K562 (cell line): ENCODE results near the gene SHFL. TPM values are rescaled to one million over a fixed set of nuclear protein-coding genes. Genes with fewer than 3 reads are reported as not detected.
A peak's percentile ranks its signal among the peaks of the same experiment; 100 is the strongest.

Source experiments
- CHD4 ChIP-seq: fragments of 200-600 bp; sonication (generic); IDR thresholded peaks from 3 replicates; pipeline ENCODE4 v1.6.1; 2012; ENCODE audit warnings: low read depth, mild to moderate bottlenecking, mixed read lengths, low read length, inconsistent platforms; ENCODE audit not compliant: insufficient read depth, insufficient replicate concordance, poor library complexity, severe bottlenecking
- COPS2 ChIP-seq: fragments of 450-650 bp; conservative IDR thresholded peaks from 2 replicates; pipeline ENCODE4 v1.6.1; 2016; ENCODE audit warnings: mild to moderate bottlenecking, moderate library complexity
- ERF ChIP-seq: fragments of 450-650 bp; formaldehyde crosslinking; IDR thresholded peaks from 2 replicates; pipeline ENCODE4 v1.4.0; 2020; ENCODE audit warnings: mild to moderate bottlenecking, mixed read lengths
- HMGN3 ChIP-seq: IDR thresholded peaks from 2 replicates; pipeline ENCODE4 v1.6.1; 2011; ENCODE audit warnings: borderline replicate concordance, low read depth, mild to moderate bottlenecking, mixed read lengths, low read length; ENCODE audit not compliant: insufficient read length; ENCODE audit errors: extremely low read depth
- MTF1 ChIP-seq: fragments of 250-450 bp; sonication (Bioruptor Pico); IDR thresholded peaks from 2 replicates; pipeline ENCODE4 v1.9.0; 2021; ENCODE audit warnings: moderate library complexity, mild to moderate bottlenecking, inconsistent platforms, borderline replicate concordance
- POLR2AphosphoS2 ChIP-seq: IDR thresholded peaks from 2 replicates; pipeline ENCODE4 v1.6.1; 2012; ENCODE audit warnings: low read length, improper control_type of control experiment
- PPARD ChIP-seq: fragments of 250-450 bp; sonication (Bioruptor Pico); IDR thresholded peaks from 2 replicates; pipeline ENCODE4 v1.8.0; 2022; ENCODE audit warnings: inconsistent platforms, mild to moderate bottlenecking, moderate library complexity
- PYGO2 ChIP-seq: fragments of 450-650 bp; IDR thresholded peaks from 2 replicates; pipeline ENCODE4 v1.6.1; 2016; ENCODE audit warnings: mild to moderate bottlenecking, missing genetic modification characterization, moderate library complexity, missing compliant biosample characterization
- TEAD1 ChIP-seq, 2 experiments: fragments of 450-650 bp in 1 of 2; sonication (generic) in 1 of 2; formaldehyde crosslinking; IDR thresholded peaks; 2 replicates each; pipeline versions ENCODE4 v1.4.0 to v1.8.0; 2020 to 2022; ENCODE audit warnings: mild to moderate bottlenecking in 2 of 2, missing genetic modification reagents in 1 of 2
- polyA plus RNA-seq, 8 experiments: library from polyadenylated mRNA; depleted of rRNA in 4 of 8; stranded (reverse) in 5 of 8; unstranded in 3 of 8; fragments of >200 nt; fragmentation: Nextera tagmentation in 2 of 8; fragmentation: Illumina TruSeq in 1 of 8; extraction: Ambion mirVana in 2 of 8; extraction: Trizol in 1 of 8; gene quantifications; 2 replicates each; pipeline versions ENCODE4 v1.2.1 to v1.2.3, GENCODE V29; 2011 to 2014; ENCODE audit warnings: inconsistent platforms in 1 of 8, missing spikeins in 1 of 8
- total RNA-seq, 7 experiments: library from RNA; depleted of rRNA in 6 of 7; stranded (reverse); fragments of >200 nt in 6 of 7; fragmentation: Illumina TruSeq in 2 of 7; extraction: Trizol in 2 of 7; gene quantifications; 2 replicates each; pipeline versions ENCODE4 v1.2.1 to v1.2.3, GENCODE V29; 2011 to 2021; ENCODE audit warnings: low replicate concordance in 1 of 7
- TF ChIP-seq, protein P1 (sequence below): fragments of 250-450 bp; sonication (Bioruptor Pico); IDR thresholded peaks from 2 replicates; pipeline ENCODE4 v1.8.0; 2022; ENCODE audit warnings: moderate library complexity, mild to moderate bottlenecking, inconsistent platforms
- TF ChIP-seq, protein P2 (sequence below): fragments of 450-650 bp; IDR thresholded peaks from 2 replicates; pipeline ENCODE4 v1.6.1; 2016; ENCODE audit warnings: low read depth
- TF ChIP-seq, protein P3 (sequence below): sonication (generic); formaldehyde crosslinking; IDR thresholded peaks from 2 replicates; pipeline ENCODE4 v1.8.0; 2023; ENCODE audit warnings: mild to moderate bottlenecking, missing genetic modification reagents
- TF ChIP-seq, protein P4 (sequence below): sonication (generic); formaldehyde crosslinking; IDR thresholded peaks from 2 replicates; pipeline ENCODE4 v1.8.0; 2022; ENCODE audit warnings: mild to moderate bottlenecking, missing genetic modification reagents

SHFL gene
- total and polyA plus RNA-seq, 9 of the 15 experiments (the other 6 are each of a cell fraction or from before 2014, with no cell fraction given): 1.5 to 25.7 (median 13.0) TPM

DNA sequence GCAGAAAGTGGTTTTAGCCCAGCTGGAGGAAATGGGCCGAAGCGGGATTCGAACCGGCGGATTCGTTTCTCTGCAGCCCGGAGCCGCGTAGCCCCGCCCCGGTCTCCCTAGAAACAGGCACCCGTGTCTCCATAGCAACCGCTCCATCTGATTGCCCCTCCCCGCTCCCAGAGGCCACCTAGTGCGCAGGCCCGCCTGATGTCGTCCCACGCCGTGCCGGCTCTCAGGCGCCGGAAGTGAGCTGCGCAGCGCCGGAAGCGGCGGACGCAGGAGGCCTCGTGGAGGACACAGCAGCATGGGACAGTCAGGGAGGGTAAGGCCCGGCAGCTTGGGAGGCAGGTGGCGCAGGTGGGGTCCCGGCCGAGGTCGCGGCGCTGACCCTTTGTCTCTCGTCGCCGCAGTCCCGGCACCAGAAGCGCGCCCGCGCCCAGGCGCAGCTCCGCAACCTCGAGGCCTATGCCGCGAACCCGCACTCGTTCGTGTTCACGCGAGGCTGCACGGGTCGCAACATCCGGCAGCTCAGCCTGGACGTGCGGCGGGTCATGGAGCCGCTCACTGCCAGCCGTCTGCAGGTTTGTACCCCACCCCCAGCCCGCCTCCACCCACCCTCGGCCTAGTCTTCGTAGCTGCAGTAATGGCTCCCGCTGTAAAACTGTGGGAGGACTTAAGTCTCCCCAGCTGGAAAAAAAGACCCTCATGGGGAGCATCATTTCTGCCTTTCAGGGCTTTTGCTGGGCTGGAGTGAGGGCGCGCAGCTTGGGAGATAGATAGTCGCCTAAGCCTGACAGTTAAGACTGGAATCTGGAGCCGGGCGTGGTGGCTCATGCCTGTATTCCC, 20.2 kb downstream of the SHFL start, which contains the start of gene PPAN (continued):
- no peak for TF ChIP-seq HMGN3
- TF ChIP-seq COPS2: no peak
- no peak for TF ChIP-seq POLR2AphosphoS2
- TF ChIP-seq, protein P1, sequence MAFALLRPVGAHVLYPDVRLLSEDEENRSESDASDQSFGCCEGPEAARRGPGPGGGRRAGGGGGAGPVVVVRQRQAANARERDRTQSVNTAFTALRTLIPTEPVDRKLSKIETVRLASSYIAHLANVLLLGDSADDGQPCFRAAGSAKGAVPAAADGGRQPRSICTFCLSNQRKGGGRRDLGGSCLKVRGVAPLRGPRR (CRISPR knock-in tag): no peak
- no peak for TF ChIP-seq MTF1 (CRISPR knock-in tag)
- TF ChIP-seq, protein P2, sequence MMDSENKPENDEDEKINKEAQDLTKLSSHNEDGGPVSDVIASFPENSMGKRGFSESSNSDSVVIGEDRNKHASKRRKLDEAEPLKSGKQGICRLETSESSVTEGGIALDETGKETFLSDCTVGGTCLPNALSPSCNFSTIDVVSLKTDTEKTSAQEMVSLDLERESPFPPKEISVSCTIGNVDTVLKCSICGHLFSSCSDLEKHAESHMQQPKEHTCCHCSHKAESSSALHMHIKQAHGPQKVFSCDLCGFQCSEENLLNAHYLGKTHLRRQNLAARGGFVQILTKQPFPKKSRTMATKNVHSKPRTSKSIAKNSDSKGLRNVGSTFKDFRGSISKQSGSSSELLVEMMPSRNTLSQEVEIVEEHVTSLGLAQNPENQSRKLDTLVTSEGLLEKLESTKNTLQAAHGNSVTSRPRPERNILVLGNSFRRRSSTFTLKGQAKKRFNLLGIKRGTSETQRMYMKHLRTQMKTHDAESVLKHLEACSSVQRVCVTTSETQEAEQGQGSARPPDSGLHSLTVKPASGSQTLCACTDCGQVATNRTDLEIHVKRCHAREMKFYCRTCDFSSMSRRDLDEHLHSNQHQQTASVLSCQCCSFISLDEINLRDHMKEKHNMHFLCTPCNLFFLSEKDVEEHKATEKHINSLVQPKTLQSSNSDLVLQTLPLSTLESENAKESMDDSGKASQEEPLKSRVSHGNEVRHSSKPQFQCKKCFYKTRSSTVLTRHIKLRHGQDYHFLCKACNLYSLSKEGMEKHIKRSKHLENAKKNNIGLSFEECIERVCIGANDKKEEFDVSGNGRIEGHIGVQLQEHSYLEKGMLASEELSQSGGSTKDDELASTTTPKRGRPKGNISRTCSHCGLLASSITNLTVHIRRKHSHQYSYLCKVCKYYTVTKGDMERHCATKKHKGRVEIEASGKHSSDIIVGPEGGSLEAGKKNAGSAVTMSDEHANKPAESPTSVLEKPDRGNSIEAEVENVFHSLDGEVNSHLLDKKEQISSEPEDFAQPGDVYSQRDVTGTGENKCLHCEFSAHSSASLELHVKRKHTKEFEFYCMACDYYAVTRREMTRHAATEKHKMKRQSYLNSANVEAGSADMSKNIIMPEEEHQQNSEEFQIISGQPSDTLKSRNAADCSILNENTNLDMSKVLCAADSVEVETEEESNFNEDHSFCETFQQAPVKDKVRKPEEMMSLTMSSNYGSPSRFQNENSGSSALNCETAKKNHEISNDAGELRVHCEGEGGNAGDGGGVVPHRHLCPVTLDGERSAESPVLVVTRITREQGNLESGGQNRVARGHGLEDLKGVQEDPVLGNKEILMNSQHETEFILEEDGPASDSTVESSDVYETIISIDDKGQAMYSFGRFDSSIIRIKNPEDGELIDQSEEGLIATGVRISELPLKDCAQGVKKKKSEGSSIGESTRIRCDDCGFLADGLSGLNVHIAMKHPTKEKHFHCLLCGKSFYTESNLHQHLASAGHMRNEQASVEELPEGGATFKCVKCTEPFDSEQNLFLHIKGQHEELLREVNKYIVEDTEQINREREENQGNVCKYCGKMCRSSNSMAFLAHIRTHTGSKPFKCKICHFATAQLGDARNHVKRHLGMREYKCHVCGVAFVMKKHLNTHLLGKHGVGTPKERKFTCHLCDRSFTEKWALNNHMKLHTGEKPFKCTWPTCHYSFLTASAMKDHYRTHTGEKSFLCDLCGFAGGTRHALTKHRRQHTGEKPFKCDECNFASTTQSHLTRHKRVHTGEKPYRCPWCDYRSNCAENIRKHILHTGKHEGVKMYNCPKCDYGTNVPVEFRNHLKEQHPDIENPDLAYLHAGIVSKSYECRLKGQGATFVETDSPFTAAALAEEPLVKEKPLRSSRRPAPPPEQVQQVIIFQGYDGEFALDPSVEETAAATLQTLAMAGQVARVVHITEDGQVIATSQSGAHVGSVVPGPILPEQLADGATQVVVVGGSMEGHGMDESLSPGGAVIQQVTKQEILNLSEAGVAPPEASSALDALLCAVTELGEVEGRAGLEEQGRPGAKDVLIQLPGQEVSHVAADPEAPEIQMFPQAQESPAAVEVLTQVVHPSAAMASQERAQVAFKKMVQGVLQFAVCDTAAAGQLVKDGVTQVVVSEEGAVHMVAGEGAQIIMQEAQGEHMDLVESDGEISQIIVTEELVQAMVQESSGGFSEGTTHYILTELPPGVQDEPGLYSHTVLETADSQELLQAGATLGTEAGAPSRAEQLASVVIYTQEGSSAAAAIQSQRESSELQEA: no peak
- TF ChIP-seq ERF (CRISPR knock-in tag): peak; percentile 74; the same call in 1 of the 2 replicates
- no peak for TF ChIP-seq TEAD1 (CRISPR knock-in tag; IDR thresholded peaks at IDR 0.05)
- TF ChIP-seq, protein P3, sequence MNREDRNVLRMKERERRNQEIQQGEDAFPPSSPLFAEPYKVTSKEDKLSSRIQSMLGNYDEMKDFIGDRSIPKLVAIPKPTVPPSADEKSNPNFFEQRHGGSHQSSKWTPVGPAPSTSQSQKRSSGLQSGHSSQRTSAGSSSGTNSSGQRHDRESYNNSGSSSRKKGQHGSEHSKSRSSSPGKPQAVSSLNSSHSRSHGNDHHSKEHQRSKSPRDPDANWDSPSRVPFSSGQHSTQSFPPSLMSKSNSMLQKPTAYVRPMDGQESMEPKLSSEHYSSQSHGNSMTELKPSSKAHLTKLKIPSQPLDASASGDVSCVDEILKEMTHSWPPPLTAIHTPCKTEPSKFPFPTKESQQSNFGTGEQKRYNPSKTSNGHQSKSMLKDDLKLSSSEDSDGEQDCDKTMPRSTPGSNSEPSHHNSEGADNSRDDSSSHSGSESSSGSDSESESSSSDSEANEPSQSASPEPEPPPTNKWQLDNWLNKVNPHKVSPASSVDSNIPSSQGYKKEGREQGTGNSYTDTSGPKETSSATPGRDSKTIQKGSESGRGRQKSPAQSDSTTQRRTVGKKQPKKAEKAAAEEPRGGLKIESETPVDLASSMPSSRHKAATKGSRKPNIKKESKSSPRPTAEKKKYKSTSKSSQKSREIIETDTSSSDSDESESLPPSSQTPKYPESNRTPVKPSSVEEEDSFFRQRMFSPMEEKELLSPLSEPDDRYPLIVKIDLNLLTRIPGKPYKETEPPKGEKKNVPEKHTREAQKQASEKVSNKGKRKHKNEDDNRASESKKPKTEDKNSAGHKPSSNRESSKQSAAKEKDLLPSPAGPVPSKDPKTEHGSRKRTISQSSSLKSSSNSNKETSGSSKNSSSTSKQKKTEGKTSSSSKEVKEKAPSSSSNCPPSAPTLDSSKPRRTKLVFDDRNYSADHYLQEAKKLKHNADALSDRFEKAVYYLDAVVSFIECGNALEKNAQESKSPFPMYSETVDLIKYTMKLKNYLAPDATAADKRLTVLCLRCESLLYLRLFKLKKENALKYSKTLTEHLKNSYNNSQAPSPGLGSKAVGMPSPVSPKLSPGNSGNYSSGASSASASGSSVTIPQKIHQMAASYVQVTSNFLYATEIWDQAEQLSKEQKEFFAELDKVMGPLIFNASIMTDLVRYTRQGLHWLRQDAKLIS (CRISPR knock-in tag): 0 out of 2 replicates have a peak, but pooled peaks have one; percentile 39
- TF ChIP-seq, protein P4, sequence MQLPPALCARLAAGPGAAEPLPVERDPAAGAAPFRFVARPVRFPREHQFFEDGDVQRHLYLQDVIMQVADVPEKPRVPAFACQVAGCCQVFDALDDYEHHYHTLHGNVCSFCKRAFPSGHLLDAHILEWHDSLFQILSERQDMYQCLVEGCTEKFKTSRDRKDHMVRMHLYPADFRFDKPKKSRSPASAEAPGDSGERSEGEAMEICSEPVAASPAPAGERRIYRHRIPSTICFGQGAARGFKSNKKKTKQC (CRISPR knock-in tag): peak; percentile 80; the same call in 1 of the 2 replicates
- no peak for TF ChIP-seq PPARD (CRISPR knock-in tag)
- no peak for TF ChIP-seq PYGO2
- TF ChIP-seq CHD4: no peak
